AG10803 (cell line): Measurements from ENCODE around the gene SAMD14.

Experiments
- DNase-seq: peaks from one replicate; pipeline ENCODE4 v3.0.0; 2010; ENCODE audit warnings: low read depth
- H3K4me3 ChIP-seq: 2 replicates; pipeline ENCODE4 v1.5.1; 2011; ENCODE audit warnings: mild to moderate bottlenecking, low read length, control low read depth
- TF ChIP-seq, protein P1 (sequence below): conservative IDR thresholded peaks from 2 replicates; pipeline ENCODE4 v1.5.1; 2011; ENCODE audit warnings: mild to moderate bottlenecking, low read length, control low read depth, inconsistent platforms

SAMD14 gene

DNA sequence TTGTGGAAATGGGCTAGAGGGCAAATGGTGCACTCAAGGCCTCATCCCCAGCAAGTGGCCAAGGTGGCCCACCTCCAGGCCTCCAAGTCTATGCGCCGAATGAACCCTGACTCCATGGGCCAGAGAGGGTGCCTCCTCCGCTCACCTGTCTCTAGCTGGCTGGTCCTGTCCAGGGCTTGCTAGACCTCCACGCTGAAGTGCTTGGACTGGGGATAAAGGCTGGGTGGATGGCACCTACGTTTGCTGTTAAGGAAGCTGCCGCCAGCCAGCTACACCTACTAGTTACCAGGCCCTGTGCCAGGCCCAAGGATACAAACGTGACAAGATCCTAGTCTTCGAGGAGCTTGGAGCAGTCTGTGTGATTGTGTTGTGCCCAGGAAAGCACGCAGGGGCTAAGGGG lies 35.1 kb upstream of the SAMD14 start:
- TF ChIP-seq, protein P1, sequence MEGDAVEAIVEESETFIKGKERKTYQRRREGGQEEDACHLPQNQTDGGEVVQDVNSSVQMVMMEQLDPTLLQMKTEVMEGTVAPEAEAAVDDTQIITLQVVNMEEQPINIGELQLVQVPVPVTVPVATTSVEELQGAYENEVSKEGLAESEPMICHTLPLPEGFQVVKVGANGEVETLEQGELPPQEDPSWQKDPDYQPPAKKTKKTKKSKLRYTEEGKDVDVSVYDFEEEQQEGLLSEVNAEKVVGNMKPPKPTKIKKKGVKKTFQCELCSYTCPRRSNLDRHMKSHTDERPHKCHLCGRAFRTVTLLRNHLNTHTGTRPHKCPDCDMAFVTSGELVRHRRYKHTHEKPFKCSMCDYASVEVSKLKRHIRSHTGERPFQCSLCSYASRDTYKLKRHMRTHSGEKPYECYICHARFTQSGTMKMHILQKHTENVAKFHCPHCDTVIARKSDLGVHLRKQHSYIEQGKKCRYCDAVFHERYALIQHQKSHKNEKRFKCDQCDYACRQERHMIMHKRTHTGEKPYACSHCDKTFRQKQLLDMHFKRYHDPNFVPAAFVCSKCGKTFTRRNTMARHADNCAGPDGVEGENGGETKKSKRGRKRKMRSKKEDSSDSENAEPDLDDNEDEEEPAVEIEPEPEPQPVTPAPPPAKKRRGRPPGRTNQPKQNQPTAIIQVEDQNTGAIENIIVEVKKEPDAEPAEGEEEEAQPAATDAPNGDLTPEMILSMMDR: no peak
- DNase-seq: no peak
- H3K4me3 ChIP-seq: no peak overlapping the region

DNA sequence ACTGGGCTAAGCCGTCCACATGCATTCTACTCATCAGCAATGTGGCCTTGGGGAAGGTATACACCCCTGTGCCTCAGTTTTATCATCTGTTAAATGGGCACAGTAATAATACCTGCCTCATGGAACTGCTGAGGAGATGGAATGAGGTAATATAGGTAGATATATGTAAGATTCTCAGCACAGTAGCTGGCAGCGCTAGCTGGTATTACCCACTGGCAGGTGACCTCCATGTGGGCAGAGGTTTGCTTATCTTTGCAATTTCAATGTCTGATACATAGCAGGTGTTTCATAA lies 34.7 kb upstream of the SAMD14 start:
- no peak for DNase-seq
- TF ChIP-seq, protein P1: no peak
- H3K4me3 ChIP-seq: no peak overlapping the region

DNA sequence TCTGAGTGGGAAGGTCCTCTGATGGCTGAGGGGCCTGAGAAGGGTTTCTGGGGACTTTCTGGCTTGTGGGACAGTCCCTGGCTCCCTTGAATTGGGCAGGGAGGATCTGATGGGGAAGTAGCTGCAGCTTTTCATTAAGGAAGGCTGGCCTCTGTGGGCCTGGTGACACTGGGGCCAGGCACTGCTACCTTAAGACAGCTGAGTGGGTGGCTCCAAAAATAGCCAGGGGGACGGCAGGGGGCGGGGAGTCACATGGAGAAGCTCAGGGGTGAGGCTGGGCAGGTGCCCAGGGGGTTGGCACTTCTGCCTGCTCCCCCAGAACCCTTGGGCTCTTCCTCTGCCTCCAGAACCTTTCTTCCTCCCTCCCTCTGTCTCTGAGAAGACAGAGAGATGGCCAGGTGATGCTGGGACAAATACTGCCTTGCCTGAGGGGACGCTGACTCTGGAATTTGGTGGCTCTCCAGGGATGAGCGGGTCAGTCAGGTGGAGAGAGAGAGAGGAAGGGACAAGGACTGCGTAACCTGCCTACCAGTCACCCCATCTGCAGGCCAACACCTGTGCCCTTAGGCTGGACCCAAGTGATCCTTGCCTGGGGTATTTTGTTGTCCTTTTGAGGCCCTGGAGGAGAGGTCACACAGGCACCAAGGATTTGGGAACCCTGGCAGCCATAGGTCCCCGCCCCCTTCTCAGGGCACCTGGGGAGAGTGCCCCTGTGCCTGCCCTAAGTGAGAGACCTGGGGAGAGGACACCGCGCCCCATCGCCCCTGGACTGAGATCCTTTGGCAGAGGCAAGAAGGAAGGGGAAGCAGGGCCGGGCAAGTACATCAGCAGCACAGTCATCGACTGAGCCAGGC lies 34.1 kb upstream of the SAMD14 start:
- no peak for DNase-seq
- TF ChIP-seq, protein P1: no peak
- no peak overlapping the region for H3K4me3 ChIP-seq

DNA sequence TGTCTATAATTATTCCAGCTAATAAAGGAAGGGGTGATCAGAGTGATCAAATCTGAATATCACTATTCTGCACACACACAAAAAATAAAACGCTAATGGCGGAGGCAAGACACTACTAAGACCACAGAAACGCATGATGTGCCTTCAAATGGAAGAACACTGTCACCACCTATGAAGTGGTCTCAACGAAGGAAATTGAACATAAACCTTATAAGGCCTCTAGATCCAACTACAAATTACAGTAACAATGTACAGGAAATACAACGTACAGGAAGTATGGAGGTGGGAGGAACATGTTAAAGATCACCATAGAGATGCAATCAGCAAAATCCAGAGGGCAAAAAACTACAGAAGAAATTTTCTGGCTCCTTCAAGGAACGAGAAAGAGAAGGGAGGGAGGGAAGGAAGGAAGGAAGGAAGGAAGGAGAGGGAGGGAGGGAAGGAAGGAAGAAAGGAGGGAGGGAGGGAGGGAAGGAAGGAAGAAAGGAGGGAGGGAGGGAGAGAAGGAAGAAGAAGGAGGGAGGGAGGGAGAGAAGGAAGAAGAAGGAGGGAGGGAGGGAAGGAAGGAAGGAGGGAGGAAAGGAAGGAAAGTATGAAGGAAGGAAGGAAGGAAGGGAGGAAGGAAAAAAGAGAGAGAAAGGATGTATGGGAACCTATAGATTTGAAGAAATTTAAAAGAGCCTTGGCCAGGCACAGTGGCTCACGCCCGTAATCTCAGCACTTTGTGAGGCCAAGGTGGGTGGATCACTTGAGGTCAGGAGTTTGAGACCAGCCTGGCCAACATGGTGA lies 32.7 kb upstream of the SAMD14 start:
- DNase-seq: no peak
- H3K4me3 ChIP-seq: no peak overlapping the region
- TF ChIP-seq, protein P1: no peak

DNA sequence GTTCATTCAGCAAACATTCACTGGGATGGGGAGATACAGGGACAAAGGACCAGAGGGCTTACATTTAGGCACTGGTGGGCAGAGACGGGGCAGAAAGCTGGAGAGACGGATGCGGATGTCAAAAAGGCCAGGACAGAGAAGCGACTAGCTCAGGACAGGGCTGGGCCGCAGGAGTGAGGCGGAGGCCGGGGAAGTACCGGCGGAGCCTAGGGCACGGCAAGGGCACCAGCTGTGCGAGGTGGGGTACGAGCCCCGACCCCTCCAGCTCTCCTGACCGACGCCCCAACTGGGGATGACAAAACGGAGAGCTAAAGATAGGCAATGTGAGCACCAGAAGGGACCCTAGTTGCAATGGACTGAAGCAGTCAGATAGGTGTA lies 31.9 kb upstream of the SAMD14 start:
- H3K4me3 ChIP-seq: peak overlapping the region; percentile 40
- no peak for DNase-seq
- TF ChIP-seq, protein P1: no peak

DNA sequence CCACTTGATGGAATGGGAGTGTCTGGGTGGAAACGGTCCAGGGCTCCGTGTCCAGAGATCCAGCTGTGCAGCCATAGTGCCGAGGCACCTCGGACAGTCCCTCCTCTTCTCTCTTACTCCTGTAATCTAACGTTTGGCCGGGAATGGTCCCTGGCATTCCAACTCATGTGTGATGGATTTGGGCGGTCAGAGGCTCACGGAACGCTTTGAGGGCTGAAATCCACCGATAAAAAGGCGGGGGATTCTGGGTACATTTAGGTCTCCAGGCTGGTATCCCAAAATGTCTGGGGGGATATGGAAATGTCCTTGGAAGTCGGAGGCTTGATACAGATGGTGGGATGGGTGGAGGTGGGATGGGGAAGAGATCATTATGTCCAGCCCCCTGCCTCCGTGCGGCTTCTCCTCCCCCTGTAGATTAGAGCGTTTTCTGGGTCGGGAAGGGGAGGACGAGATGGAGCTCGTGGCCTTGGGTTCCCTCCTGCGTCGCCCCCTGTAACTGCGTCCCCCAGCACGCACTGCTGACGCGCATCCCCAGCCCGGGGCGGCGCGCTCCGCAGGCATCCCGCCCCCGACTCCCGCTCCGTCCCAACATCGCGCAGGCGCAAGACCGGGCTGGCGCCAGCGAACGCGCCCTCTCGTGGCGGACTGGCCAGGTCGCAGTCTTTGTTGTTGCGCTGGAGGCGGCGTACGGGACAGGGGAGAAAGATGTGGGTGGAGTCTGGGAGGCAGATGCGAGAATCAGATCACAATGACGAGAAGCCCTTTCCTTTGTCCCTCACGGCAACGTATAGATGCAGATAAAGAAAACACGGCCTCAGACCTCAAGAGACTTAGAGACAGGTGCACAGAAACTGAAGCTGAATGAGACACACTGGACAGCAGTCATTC lies 31.3 kb upstream of the SAMD14 start:
- TF ChIP-seq, protein P1: peak; percentile 82
- DNase-seq: peak; percentile 83
- H3K4me3 ChIP-seq: peak overlapping the region; percentile 80
